Umbilical cord (tissue), 2 donors: ENCODE measurements around the gene KCNMA1. TPM values are rescaled to one million over a fixed set of nuclear protein-coding genes. Genes with fewer than 3 reads are reported as not detected.

ENCODE experiments used
- DNase-seq: peaks from one replicate; pipeline ENCODE4 v3.0.0-alpha.2; 2015; ENCODE audit warnings: low spot score
- total RNA-seq: library from RNA; depleted of rRNA; stranded (reverse); fragments of >200 nt; gene quantifications from one replicate; pipeline ENCODE4 v1.2.3, GENCODE V29; 2014; ENCODE audit warnings: low replicate concordance; ENCODE audit not compliant: insufficient read depth

The KCNMA1 gene
- total RNA-seq, 1 donor from 2014 or later: 79.2 TPM

DNA sequence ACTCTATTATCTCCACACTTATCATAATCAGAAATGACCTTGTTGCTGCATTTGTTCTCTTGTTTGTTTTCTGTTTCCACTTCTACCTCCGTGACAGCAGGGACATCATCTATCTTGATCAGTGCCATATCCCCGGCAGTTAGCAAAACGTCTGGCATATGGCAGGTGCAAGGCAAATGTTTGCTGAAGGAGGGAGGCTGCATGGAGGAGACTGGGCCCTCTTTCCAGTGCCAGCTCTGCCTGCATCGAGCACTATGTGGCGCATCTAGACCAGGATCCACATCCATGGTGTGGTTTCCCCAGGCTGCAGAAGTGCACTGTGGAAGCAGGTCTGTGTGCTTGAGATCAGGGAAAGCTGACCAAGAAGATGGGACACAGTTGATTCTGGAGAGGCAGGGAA, 181.2 kb downstream of the KCNMA1 start:
- no peak for DNase-seq

- no peak for DNase-seq
Observed at GRCh38 chr10:77455561-77455960, 182.0 kb downstream of the KCNMA1 start.

- DNase-seq: no peak
Observed at GRCh38 chr10:77452952-77453564, 184.6 kb downstream of the KCNMA1 start.

- DNase-seq: no peak
Observed at GRCh38 chr10:77451886-77452285, 185.7 kb downstream of the KCNMA1 start.

GRCh38 chr10:77448226-77448625, 189.4 kb downstream of the KCNMA1 start:
- no peak for DNase-seq

DNA sequence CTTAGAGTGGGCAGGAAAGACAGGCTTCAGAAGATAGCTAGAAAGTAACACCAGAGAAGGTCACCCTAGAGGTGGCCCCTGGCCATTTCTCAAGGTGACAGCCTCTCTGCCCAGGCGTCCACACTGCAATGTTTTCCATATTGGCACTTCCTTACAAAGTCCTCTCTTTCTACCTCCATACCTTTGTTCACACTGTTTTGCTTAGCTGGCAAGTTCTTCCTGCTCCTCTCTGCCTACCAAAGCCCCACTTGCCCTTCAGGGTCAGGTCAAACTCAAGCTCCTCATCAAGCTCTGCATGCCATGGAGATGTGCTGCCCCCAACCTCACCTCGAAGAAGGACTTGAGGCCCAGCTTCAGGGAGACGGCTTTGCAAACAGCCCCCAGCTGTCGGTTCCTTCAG, 190.9 kb downstream of the KCNMA1 start:
- no peak for DNase-seq

DNA sequence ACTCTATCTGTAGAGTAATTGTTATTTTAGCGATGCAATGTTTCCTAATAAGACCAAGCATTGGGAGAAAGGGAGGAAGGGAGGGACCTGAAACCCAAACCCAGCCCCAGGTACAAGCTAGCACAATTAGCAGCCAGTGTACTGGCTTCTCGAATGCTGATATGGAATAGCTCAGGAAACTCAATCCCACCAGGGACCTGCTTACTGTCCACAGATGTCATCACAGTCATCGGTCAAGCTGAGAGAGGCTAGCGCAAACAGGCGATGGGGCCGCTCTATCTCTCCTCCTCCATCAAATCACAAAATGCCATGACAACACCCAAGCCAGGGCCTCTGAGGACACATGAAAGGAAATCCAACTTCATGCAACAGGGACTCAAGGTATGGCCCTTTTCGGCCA, 192.1 kb downstream of the KCNMA1 start:
- no peak for DNase-seq

- no peak for DNase-seq
Observed at GRCh38 chr10:77444041-77444440, 193.6 kb downstream of the KCNMA1 start.

- DNase-seq: no peak
Observed at GRCh38 chr10:77442699-77443189, 194.9 kb downstream of the KCNMA1 start.

DNA sequence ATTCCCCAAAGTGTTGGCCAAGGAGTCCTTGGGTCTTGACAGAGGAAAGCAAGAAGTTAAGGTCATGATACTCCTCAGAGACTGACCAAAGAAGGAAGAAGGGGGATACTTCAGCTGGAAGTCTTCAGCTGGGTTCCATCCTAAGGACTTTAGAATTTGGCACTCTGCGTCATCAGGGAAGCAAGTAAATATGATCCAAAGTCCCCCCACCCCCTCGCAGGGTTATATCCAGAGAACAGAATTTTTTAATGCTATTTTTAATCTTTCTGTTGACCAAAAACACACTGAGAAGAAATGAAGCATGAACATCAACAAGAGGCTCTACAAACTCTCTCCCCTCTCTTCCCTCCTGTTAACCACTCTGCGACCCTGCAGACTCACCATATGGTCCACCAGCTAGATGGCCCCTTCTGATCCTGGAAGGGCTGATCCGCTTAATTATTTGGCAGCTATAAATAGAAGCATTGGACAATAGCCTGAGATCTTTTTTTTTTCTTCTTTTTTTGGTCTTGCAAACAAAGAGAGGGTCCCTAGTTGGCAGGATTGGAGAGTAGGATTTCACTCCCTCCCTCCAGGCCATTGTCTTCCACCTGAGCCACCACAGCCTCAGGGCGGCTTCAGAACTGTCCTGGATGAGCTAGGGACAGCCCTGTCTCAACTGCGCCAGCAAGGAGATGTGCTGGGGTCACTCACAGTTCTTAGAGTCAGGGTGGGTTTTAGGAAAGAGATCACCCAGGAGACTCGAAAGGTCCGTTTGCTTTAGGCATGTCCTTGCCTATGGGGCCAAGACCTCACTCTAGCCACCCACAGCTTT, 196.0 kb downstream of the KCNMA1 start:
- no peak for DNase-seq

DNA sequence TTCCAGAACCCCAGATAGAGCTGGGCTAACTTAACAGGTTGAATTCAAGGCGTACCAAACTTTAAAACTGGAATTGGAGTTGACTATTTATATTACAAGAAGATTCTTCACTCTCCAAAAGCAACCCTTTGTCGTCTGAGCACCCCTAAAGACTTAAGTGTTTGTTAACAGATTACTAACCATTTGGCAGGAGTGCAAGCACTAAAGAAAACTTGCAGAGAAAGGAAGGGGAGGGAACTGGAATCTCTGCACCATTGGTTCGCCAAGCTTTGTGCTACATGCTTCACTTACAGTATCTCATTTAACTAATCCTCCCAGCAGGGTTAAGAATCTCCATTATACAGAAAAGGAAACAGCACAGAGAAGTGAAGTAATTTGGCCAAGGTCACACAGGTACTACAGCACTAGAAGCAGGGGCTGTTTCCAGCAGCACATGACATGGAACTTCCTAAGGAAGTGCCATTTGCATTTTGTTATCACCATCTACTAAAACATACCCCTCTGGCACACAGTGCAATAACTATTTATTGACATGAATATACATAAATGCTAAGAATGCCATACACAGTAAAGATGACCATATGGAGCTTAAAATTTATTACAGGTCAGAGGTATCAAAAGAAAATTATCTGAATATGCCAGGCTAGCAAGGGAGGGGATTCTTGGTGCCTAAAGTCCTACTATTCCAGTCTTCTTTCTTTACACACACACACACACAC, 201.2 kb downstream of the KCNMA1 start:
- DNase-seq: no peak

DNA sequence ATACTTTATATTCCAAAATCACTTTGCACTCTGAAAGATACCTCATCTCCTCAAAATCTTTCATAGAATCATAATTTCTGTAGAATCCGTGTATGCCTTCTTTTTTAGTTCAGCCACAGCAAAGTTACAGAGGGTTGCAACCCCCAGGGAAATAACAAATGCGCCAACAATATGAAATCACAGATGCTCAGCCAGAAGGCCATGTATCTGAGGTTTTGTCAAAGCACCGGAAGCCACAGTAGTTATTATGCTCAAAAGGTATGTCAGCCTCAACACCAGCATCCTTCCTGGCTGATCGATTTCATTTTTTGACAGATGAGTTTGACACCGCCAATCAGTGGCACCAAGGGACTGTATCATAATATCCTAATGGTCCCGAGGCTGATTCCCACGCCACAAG, 204.1 kb downstream of the KCNMA1 start:
- no peak for DNase-seq

- no peak for DNase-seq
Observed at GRCh38 chr10:77431980-77432797, 205.4 kb downstream of the KCNMA1 start.

- DNase-seq: peak; percentile 45
Observed at GRCh38 chr10:77431209-77431611, 206.4 kb downstream of the KCNMA1 start.

GRCh38 chr10:77430530-77430929, 207.1 kb downstream of the KCNMA1 start:
- no peak for DNase-seq

- peak; percentile 85 for DNase-seq
Observed at GRCh38 chr10:77428691-77429395, 208.8 kb downstream of the KCNMA1 start.

- DNase-seq: no peak
Observed at GRCh38 chr10:77424257-77424656, 213.4 kb downstream of the KCNMA1 start.

GRCh38 chr10:77422491-77423338, 214.9 kb downstream of the KCNMA1 start:
- peak; percentile 19 for DNase-seq

- DNase-seq: no peak
Observed at GRCh38 chr10:77421591-77421990, 216.0 kb downstream of the KCNMA1 start.

- no peak for DNase-seq
Observed at GRCh38 chr10:77420947-77421523, 216.6 kb downstream of the KCNMA1 start.
